ENCODE data around the gene DHX9. TPM values are rescaled to one million over a fixed set of nuclear protein-coding genes. Genes with fewer than 3 reads are reported as not detected.

Gene DHX9
- total and polyA plus RNA-seq, 9 of the 15 experiments (the other 6 are each of a cell fraction or from before 2014, with no cell fraction given) = 100 to 409 (median 294) TPM

DNA sequence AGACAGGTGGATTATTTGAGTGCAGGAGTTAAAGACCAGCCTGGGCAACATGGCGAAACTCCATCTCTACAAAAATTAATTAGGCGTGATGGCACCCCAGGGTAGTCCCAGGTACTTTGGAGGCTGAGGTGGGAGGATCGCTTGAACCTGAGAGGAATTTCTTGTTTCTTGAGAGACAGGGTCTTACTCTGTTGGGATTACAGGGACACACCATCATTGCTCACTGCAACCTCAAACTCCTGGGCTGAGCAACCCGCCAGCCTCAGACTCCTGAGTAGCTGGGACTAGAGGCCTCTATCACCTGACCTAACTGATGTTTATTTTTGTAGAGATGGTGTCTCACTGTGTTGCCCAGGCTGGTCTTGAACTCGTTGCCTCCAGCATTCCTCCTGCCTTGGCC is 24.8 kb downstream of the DHX9 start:
- TF ChIP-seq ZNF707 (CRISPR knock-in tag; conservative IDR thresholded peaks at IDR 0.05) (no peak), POLR2A (conservative IDR thresholded peaks at IDR 0.05) (peak; percentile 52; the same call in 1 of the 2 replicates)
- DNase-seq (ENCODE audit: extremely low read depth in 1 of 4, low spot score in 3 of 4) (no peak), FAIRE-seq (no peak), ATAC-seq (no peak; the same call in 2 of the 3 replicates)
- intact Hi-C loops (cut with micrococcal nuclease) = loop anchor here (2.0 kb wide), 1 partner anchor 17 kb away; no protein-coding TSS in a partner anchor
- peaks cover 51% of the 10 kb centered on the region; the same call in 2 of the 3 replicates for H3K79me2 ChIP-seq (ENCODE audit: control insufficient read depth, insufficient read depth, low read length)
- no peak overlapping the region for H3K9ac ChIP-seq (ENCODE audit: insufficient read depth in 1 of 2, low read depth in 2 of 2, low read length in 2 of 2)
- ChIA-PET POLR2A (interaction anchor here (1.7 kb wide), 1 partner anchor 10 kb away, joined by 12 read pairs; no protein-coding TSS in a partner anchor), CTCF (ENCODE audit: low intra/inter-chr PET ratio) (no interaction called here)
- no TSS peak for BruUV-seq (replicated peaks)
- H2AFZ ChIP-seq (ENCODE audit: low read depth, low read length) = no peak overlapping the region
- no peak overlapping the region for H3K27ac ChIP-seq (ENCODE audit: extremely low read depth, low read depth, low read length)
- in situ Hi-C loops (cut with MboI) = no loop called here
- no peak overlapping the region for H3K4me3 ChIP-seq
- peaks cover 99% of the 10 kb centered on the region for H3K36me3 ChIP-seq (ENCODE audit: control insufficient read depth, insufficient read depth, low read length)
- H3K9me1 ChIP-seq (ENCODE audit: control insufficient read depth, insufficient read depth, low read length) = no peaks in the 10 kb centered on the region
- H3K9me3 ChIP-seq (replicated peaks; ENCODE audit: control insufficient read depth, insufficient read depth, low read depth, low read length) = no peaks in the 10 kb centered on the region
- no peaks in the 10 kb centered on the region for H3K4me1 ChIP-seq (replicated peaks in 1 of 2; ENCODE audit: control insufficient read depth in 2 of 2, insufficient read depth in 2 of 2, low read length in 2 of 2)
- no peak overlapping the region for H3K4me2 ChIP-seq (ENCODE audit: insufficient read depth, low read length)
- H4K20me1 ChIP-seq (replicated peaks; ENCODE audit: control insufficient read depth, insufficient read depth, low read length) = no peaks in the 10 kb centered on the region
- no peaks in the 10 kb centered on the region for H3K27me3 ChIP-seq (ENCODE audit: control insufficient read depth in 2 of 2, insufficient read depth in 2 of 2, low read length in 2 of 2)
- WGBS (ENCODE audit: insufficient coverage, low coverage, missing lambda C conversion rate) = 100% methylated on average over 5 of the region's 5 CpGs

DNA sequence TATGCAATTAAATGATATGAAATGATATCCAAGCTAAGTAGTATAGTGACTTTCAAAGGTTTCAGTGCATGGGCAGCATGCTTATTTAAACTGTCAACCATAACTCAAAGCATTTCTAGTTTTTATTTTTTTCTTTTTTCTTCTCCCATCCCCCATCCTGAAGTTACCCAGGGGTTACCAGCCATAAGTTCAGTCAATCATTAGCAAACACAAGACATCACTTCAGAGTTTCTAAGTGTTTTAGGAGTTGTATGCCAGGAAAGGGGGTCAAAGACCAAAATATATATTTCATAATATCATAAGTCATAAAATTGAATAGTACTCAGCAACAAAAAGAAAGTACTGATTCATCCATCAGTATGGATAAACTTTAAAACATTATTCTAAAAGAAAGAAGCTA is 28.7 kb downstream of the DHX9 start:
- FAIRE-seq (no peak), DNase-seq (ENCODE audit: extremely low read depth in 1 of 4, low spot score in 3 of 4) (no peak), ATAC-seq (no peak)
- Histone ChIP-seq H3K27ac (ENCODE audit: extremely low read depth, low read depth, low read length) (no peak overlapping the region), H3K79me2 (ENCODE audit: control insufficient read depth, insufficient read depth, low read length) (peaks cover 29% of the 10 kb centered on the region; the same call in 2 of the 3 replicates), H3K4me3 (no peak overlapping the region), H3K36me3 (ENCODE audit: control insufficient read depth, insufficient read depth, low read length) (peaks cover 100% of the 10 kb centered on the region), H3K9me3 (replicated peaks; ENCODE audit: control insufficient read depth, insufficient read depth, low read depth, low read length) (no peaks in the 10 kb centered on the region), H2AFZ (ENCODE audit: low read depth, low read length) (no peak overlapping the region), H3K27me3 (ENCODE audit: control insufficient read depth in 2 of 2, insufficient read depth in 2 of 2, low read length in 2 of 2) (no peaks in the 10 kb centered on the region), H3K4me1 (replicated peaks in 1 of 2; ENCODE audit: control insufficient read depth in 2 of 2, insufficient read depth in 2 of 2, low read length in 2 of 2) (no peaks in the 10 kb centered on the region), H4K20me1 (replicated peaks; ENCODE audit: control insufficient read depth, insufficient read depth, low read length) (no peaks in the 10 kb centered on the region), H3K9ac (ENCODE audit: insufficient read depth in 1 of 2, low read depth in 2 of 2, low read length in 2 of 2) (no peak overlapping the region), H3K9me1 (ENCODE audit: control insufficient read depth, insufficient read depth, low read length) (no peaks in the 10 kb centered on the region), H3K4me2 (ENCODE audit: insufficient read depth, low read length) (no peak overlapping the region)
- CTCF ChIA-PET (ENCODE audit: low intra/inter-chr PET ratio) = no interaction called here
- POLR2A ChIA-PET = interaction anchor here (1.2 to 3.3 kb wide), 3 partner anchors 14 to 28 kb away, joined by 3 to 14 read pairs (median 4); no protein-coding TSS in a partner anchor
- no TSS peak for BruUV-seq (replicated peaks)
- intact Hi-C loops (cut with micrococcal nuclease) (no loop called here), in situ Hi-C loops (cut with MboI) (no loop called here)
- no peak for TF ChIP-seq ZNF699 (CRISPR knock-in tag; IDR thresholded peaks at IDR 0.05; ENCODE audit: insufficient replicate concordance)
- TF ChIP-seq GATAD2B (IDR thresholded peaks at IDR 0.05; ENCODE audit: borderline replicate concordance) = no peak
- TF ChIP-seq ZNF785 (CRISPR knock-in tag; IDR thresholded peaks at IDR 0.05) = no peak
- TF ChIP-seq, protein P1, sequence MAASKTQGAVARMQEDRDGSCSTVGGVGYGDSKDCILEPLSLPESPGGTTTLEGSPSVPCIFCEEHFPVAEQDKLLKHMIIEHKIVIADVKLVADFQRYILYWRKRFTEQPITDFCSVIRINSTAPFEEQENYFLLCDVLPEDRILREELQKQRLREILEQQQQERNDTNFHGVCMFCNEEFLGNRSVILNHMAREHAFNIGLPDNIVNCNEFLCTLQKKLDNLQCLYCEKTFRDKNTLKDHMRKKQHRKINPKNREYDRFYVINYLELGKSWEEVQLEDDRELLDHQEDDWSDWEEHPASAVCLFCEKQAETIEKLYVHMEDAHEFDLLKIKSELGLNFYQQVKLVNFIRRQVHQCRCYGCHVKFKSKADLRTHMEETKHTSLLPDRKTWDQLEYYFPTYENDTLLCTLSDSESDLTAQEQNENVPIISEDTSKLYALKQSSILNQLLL (CRISPR knock-in tag; IDR thresholded peaks at IDR 0.05; ENCODE audit: borderline replicate concordance) = no peak
- no peak for TF ChIP-seq MYNN (IDR thresholded peaks at IDR 0.05)
- TF ChIP-seq MYNN (CRISPR knock-in tag; IDR thresholded peaks at IDR 0.05) = no peak
- no peak for TF ChIP-seq MCM7 (IDR thresholded peaks at IDR 0.05)
- TF ChIP-seq, protein P2, sequence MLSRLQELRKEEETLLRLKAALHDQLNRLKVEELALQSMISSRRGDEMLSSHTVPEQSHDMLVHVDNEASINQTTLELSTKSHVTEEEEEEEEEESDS (CRISPR knock-in tag; IDR thresholded peaks at IDR 0.05) = no peak
- no peak for TF ChIP-seq MXI1 (IDR thresholded peaks at IDR 0.05; ENCODE audit: low read depth, low read length)
- no peak for TF ChIP-seq BRD9 (IDR thresholded peaks at IDR 0.05; ENCODE audit: low read depth, partially characterized antibody)
- TF ChIP-seq CCAR2 (IDR thresholded peaks at IDR 0.05; ENCODE audit: low read depth, low read length) = no peak
- no peak for TF ChIP-seq KLF16 (IDR thresholded peaks at IDR 0.05)
- no peak for TF ChIP-seq MAZ (CRISPR knock-in tag; conservative IDR thresholded peaks at IDR 0.05 in 1 of 2, IDR thresholded peaks at IDR 0.05 in 1 of 2)
- TF ChIP-seq, protein P3, sequence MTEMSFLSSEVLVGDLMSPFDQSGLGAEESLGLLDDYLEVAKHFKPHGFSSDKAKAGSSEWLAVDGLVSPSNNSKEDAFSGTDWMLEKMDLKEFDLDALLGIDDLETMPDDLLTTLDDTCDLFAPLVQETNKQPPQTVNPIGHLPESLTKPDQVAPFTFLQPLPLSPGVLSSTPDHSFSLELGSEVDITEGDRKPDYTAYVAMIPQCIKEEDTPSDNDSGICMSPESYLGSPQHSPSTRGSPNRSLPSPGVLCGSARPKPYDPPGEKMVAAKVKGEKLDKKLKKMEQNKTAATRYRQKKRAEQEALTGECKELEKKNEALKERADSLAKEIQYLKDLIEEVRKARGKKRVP (CRISPR knock-in tag; IDR thresholded peaks at IDR 0.05) = no peak

All from K562 (cell line).